GM13977 (cell line): ENCODE data around the gene NOG.

ENCODE experiments used
- DNase-seq: peaks from one replicate; pipeline ENCODE4 v3.0.0; 2012; ENCODE audit warnings: low spot score
- CTCF ChIP-seq: IDR thresholded peaks from 2 replicates; pipeline ENCODE4 v1.5.1; 2012; ENCODE audit warnings: mild to moderate bottlenecking, control low read depth; ENCODE audit not compliant: insufficient read depth; ENCODE audit errors: extremely low read depth, missing control alignments
- in situ Hi-C: fragments of 300-500 bp; cut with MboI; formaldehyde crosslinking; loops from one replicate; pipeline ENCODE4 v1.12.0; 2022; ENCODE audit warnings: low sequenced_read_pairs, low pct_unique_long_range_greater_than_20kb, mixed read lengths, inconsistent platforms; ENCODE audit not compliant: unreplicated experiment

The NOG gene

DNA sequence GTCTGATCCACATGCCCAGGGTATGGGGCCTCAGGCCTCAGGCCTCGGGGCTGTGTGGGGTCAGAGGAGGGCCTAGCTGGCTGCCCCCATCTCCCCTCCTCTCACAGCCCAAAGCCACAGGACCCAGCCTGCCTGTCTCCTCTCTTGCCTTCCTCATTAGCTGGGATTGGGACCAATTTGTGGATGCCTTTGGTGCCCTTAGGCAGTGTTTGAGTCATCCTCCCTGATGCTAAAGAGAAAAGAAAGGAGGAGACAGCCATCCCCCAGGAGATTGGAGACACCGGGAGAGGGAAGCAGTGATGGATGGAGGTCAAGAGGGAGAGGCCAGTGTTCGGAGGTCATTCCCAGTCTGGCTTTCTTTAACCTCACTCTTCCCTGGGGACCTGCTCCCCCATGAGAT lies 23.3 kb upstream of the NOG start:
- no peak for TF ChIP-seq CTCF
- in situ Hi-C loops = no loop called here
- DNase-seq = no peak

GRCh38 chr17:56571456-56571855 lies 22.0 kb upstream of the NOG start:
- in situ Hi-C loops = no loop called here
- no peak for TF ChIP-seq CTCF
- no peak for DNase-seq

DNA sequence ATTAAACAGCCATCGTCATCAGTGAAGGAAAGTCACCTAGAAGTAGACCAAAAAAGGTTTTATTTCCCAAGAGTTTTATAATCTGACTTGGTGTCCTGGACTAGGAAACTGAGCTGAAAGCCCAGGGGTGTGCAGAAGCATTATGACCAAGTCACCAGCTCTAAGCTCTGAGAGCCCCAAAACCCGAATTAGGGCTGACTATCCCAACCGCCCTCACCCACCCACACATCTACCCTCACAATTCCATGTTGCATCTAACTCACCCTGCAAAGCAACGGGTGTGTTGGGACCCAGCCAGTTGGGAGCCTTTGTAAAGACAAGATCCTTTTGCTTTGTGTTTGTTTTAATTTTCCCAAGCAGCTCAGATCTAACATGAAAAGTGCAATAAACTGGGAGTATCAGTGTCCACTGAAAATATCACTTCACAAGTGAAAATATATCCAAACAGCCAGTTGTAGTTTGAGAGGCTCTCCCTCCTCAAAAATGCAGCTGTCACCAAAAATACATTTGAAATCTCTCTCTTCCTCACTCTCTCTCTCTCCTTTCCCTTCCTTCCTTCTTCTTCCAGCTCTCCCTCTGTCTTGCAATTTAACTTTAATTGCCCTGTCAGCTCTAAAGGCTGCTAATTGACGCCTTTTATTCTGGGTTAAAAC lies 16.2 kb upstream of the NOG start:
- no peak for DNase-seq
- in situ Hi-C loops = no loop called here
- no peak for TF ChIP-seq CTCF

- in situ Hi-C loops = no loop called here
- no peak for TF ChIP-seq CTCF
- no peak for DNase-seq
Observed at GRCh38 chr17:56577843-56578204, 15.7 kb upstream of the NOG start.

- in situ Hi-C loops = no loop called here
- TF ChIP-seq CTCF = no peak
- DNase-seq = no peak
Observed at GRCh38 chr17:56581635-56582627, 11.6 kb upstream of the NOG start.

DNA sequence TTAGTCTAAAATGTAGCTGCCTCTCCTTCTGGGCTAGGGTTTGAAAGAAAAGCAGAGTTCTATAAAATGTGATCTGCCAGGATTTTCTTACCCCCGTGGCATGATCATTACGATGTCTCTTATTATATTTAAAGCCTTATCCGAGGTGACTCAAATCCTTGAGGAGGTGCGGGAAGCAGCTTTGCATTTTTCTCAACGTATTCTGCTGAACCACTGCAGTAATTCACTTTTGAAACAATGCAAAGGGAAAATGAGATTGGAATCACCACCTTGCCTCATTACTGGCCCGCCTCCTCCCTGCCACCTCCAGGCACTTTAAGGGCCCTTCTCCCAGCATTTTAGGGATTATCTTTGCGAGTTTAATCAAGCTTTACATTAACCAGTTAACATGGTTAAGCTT lies 9.7 kb upstream of the NOG start:
- no peak for DNase-seq
- in situ Hi-C loops = no loop called here
- TF ChIP-seq CTCF = no peak
